Activated T-cell treated with anti-CD3 and anti-CD28 coated beads for 24 hours (primary cell): ENCODE results near the gene SLCO2A1.

Experiments
- DNase-seq: peaks from one replicate; pipeline ENCODE4 v3.0.0-alpha.2; 2020; ENCODE audit warnings: low read depth

The SLCO2A1 gene

DNA sequence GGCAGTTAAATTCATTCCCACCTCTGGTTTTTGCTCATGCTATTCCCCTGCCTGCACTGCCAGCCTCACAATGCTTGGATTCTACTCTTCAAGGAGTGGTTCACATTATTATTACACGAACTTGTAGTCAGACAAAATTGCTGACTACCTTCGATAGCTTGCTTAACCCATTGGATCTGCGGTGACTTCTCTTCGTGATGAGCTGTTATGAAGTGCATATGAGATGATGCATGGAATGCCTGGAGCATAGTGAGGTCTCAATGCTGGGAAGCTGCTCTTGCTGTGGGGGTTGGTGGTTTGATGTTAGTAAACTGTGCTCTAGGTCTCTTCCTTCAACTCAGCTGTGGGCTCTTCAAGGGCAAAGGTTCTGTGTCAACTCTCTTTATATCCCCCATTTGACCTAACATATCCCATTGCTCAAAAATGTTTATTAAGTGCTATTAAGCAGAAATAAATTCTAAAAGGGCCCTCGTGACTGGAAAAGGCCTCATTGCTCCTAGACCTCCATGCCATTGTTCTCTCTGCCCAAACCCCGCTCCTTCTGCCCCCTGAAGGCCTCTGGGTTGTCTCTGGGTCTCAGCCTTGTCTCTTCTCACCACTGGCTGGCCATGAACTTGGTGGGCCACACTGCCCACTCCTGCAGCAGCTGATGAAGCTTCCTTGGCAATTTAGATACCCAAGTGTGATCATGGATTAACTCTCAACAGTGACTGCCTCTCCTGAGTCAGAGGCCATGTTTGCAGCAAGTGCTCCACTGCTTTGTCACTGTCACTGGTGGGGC lies 4.5 kb upstream of the SLCO2A1 start:
- DNase-seq: no peak

GRCh38 chr3:134033315-134033996 lies 3.7 kb upstream of the SLCO2A1 start:
- no peak for DNase-seq

GRCh38 chr3:134031348-134031915 lies 1.7 kb upstream of the SLCO2A1 start:
- no peak for DNase-seq

- no peak for DNase-seq
Observed at GRCh38 chr3:134030379-134031347, 938 bp upstream of the SLCO2A1 start.

DNA sequence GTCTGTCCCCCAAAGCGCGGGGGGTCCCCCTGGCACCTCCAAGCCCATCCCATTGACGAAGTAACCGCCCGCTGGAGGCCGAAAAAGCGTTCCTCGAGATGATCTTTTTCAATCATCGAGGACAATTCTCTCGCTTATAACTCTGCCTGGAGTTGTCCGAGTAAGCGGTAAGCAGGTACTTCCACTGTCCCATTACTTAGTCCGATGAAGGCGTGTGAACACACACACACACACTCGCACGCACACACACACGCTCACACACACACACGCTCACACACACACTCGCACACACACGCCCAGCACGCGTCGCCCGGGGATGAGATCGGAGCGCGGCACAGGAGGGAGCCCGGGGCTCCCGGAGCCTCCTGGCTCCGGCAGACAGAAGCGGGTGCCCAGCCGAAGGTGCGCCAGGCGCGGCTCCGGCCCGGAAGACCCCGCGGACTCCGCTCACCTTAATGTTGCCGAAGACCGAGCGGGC lies 430 bp downstream of the SLCO2A1 start:
- DNase-seq: no peak

- no peak for DNase-seq
Observed at GRCh38 chr3:134028486-134029255, 1.1 kb downstream of the SLCO2A1 start.

GRCh38 chr3:134027631-134028030 lies 2.1 kb downstream of the SLCO2A1 start:
- DNase-seq: no peak

DNA sequence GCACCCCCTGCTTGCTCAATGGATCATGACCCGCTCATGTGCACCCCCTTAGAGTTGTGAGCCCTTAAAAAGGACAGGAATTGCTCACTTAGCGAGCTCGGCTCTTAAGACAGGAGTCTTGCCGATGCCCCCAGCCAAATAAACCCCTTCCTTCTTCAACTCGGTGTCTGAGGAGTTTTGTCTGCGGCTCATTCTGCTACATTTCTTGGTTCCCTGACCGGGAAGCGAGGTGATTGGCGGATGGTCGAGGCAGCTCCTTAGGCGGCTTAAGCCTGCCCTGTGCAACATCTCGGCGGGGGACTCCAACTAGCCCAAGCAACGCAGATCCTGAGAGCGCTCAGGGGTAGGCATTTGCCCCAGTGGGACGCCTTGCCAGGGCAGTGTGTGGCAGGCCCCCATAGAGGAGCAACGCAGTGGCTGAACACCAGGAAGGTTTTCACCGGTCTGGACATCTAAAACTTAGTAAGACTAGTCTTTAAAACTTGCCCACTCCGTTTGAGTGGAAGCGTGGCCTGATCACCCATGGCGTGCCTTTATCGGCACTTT lies 9.5 kb downstream of the SLCO2A1 start:
- DNase-seq: no peak

DNA sequence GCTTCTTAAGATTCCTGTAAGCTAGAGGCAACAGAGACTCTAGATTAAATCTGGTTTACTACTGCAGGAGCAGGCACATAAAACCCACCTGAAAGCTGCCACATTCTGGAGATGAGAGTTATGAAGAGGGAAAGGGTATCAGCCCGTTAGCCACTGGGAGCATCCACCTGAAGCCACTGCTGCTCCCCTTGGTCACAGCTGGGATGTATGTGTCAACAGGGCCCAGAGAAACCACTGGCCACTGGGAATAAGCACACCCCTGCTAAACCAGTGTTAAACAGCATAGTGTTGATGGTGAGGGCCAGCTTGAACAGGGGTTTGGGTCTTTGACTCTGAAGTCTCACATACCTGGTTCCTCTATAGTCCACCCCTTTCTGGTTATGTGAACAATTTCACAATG lies 10.9 kb downstream of the SLCO2A1 start:
- DNase-seq: no peak

GRCh38 chr3:134018406-134018805 lies 11.3 kb downstream of the SLCO2A1 start:
- no peak for DNase-seq

GRCh38 chr3:134017490-134017889 lies 12.2 kb downstream of the SLCO2A1 start:
- no peak for DNase-seq

DNA sequence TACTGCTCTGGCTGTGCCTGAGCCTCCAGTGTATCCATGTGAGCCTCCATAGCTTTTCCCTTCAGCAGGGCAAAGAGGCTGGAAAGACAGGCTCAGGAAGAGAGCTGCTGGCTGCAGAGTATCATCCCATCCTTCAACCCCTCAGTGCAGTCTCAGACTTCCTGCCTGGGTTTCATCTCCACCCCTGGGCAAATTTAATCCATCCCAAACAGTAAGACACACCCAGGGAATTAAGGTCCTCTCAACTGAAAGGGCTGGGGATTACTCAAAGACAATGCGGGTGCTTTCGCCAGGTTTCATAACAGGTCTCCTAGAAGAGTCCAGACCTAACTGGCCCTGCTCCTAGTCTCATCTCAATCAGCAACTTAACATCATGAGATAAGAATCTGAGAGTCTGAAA lies 15.5 kb downstream of the SLCO2A1 start:
- no peak for DNase-seq

GRCh38 chr3:134013280-134013679 lies 16.4 kb downstream of the SLCO2A1 start:
- no peak for DNase-seq

- no peak for DNase-seq
Observed at GRCh38 chr3:134009345-134010000, 20.3 kb downstream of the SLCO2A1 start.

GRCh38 chr3:134008630-134009156 lies 21.0 kb downstream of the SLCO2A1 start:
- DNase-seq: no peak

DNA sequence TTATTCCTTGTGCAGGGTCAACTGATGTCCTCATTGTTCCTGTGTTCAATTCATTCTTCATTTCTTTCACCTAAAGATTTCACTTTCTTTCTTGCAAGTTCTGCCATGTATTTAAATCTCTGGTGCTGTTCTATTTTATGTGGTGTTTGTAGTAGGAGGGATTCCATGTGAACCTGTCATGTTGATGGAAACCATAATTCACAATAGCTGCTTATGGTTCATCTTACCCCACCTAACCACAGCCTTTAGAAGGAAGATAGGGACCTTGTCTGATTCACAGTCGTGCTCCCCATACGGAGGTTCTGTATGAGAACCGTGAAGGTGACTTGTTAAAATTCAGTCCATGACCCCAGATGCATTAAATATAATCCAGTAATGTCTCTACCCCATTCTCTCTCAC lies 21.9 kb downstream of the SLCO2A1 start:
- no peak for DNase-seq

DNA sequence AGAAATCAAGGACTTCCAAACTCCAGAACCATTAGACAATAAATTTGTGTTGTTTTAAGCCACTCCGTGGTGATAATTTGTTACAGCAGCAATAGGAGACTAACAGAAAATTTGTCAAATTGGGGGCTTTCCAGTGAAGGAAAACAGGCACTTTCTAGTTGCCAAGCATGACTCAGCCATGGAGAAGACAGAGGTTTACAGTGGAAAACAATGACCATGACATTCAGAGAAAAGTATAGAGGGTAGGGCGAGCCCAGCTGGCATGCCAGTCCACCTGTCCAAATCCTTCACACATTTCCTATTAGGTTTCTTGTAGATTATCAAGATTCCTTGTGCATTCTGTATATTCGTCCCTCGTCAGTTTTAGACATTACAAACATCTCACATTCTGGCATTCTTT lies 24.9 kb downstream of the SLCO2A1 start:
- no peak for DNase-seq

GRCh38 chr3:134003066-134003465 lies 26.7 kb downstream of the SLCO2A1 start:
- no peak for DNase-seq

DNA sequence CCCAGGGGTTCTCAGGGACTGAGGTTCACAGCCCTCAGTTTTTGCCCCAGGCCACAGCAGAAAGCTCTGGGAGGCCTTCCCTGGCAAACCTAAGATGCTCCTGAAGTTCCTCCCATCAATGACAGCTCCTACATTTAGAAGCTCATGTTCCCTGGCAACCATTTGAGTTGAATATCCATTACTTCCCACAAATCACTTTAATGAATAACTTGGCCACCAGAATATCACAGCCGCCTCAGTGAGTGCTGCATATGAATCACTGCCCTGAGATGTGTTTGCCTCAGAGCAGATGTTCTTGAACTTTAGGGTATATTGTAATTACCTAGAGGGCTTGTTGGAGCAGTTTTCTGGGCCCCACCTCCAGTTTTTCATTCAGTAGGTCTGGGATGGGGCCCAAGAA lies 27.4 kb downstream of the SLCO2A1 start:
- DNase-seq: no peak

- no peak for DNase-seq
Observed at GRCh38 chr3:134001251-134001650, 28.5 kb downstream of the SLCO2A1 start.
